Measurements from ENCODE around the gene NAT8L. TPM values are rescaled to one million over a fixed set of nuclear protein-coding genes. Genes with fewer than 3 reads are reported as not detected.

The NAT8L gene
- total RNA-seq, 4 donors from 2014 or later, result 0.14 to 1.9 (median 0.64) TPM; not detected in 1

GRCh38 chr4:2073808-2074481, 14.8 kb downstream of the NAT8L start:
- Histone ChIP-seq H3K4me1 (no peaks in the 10 kb centered on the region), H3K9me3 (no peaks in the 10 kb centered on the region), H3K4me3 (no peak overlapping the region), H3K27ac (no peak overlapping the region), H3K36me3 (no peaks in the 10 kb centered on the region), H3K27me3 (peaks cover 5% of the 10 kb centered on the region)
- TF ChIP-seq CTCF (IDR thresholded peaks at IDR 0.05) (no peak), POLR2AphosphoS5 (IDR thresholded peaks at IDR 0.05) (no peak), EP300 (IDR thresholded peaks at IDR 0.05; ENCODE audit: low read depth) (no peak), POLR2A (IDR thresholded peaks at IDR 0.05) (no peak)
- DNase-seq, result no peak
- 73% methylated on average over 14 of the region's 20 CpGs; no CpG with 5 or more reads in 1 of the 2 donors for WGBS, 2 donors (ENCODE audit: low coverage in 1 of 2)
- intact Hi-C loops (cut with DNase I; ENCODE audit: low total_unique reads) (no loop called here), in situ Hi-C loops (cut with MboI; ENCODE audit: low pct_ligation_motif_present in 1 of 4, low pct_unique_long_range_greater_than_20kb in 1 of 4, low sequenced_read_pairs in 3 of 4) (no loop called here)

DNA sequence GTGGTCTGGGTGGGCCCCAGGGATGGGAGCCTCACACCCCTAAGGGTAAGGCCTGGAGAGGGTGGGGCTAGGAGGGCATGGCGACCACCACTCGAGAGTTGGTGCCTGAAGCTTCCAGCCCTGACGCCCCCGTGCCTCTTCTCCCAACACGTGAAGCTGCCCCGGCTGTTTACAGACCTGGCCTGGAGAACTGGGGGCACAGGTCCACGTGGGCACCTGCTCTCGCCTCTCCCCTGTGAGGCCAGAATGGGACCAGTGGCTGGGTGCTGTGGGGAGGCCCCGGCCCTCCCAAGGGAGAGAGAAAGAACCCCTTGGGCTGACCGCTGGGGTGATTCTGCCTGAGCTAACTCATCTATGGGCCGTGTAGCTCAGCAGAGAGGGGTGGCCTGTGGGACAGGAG, 15.5 kb downstream of the NAT8L start:
- intact Hi-C loops (cut with DNase I; ENCODE audit: low total_unique reads), result no loop called here
- Histone ChIP-seq H3K27me3 (peaks cover 2% of the 10 kb centered on the region), H3K27ac (no peak overlapping the region), H3K4me1 (no peaks in the 10 kb centered on the region), H3K9me3 (no peaks in the 10 kb centered on the region), H3K4me3 (no peak overlapping the region), H3K36me3 (no peaks in the 10 kb centered on the region)
- no peak for TF ChIP-seq POLR2AphosphoS5 (IDR thresholded peaks at IDR 0.05)
- no peak for TF ChIP-seq POLR2A (IDR thresholded peaks at IDR 0.05)
- TF ChIP-seq EP300 (IDR thresholded peaks at IDR 0.05; ENCODE audit: low read depth), result no peak
- TF ChIP-seq CTCF (IDR thresholded peaks at IDR 0.05), result no peak
- in situ Hi-C loops (cut with MboI; ENCODE audit: low pct_ligation_motif_present in 1 of 4, low pct_unique_long_range_greater_than_20kb in 1 of 4, low sequenced_read_pairs in 3 of 4), result no loop called here
- no peak for DNase-seq
- 55% methylated on average over 2 of the region's 11 CpGs; no CpG with 5 or more reads in 1 of the 2 donors for WGBS, 2 donors (ENCODE audit: low coverage in 1 of 2)

- Histone ChIP-seq H3K27me3 (no peaks in the 10 kb centered on the region), H3K4me3 (no peak overlapping the region), H3K27ac (no peak overlapping the region), H3K4me1 (no peaks in the 10 kb centered on the region), H3K9me3 (no peaks in the 10 kb centered on the region), H3K36me3 (no peaks in the 10 kb centered on the region)
- no peak for DNase-seq
- in situ Hi-C loops (cut with MboI; ENCODE audit: low pct_ligation_motif_present in 1 of 4, low pct_unique_long_range_greater_than_20kb in 1 of 4, low sequenced_read_pairs in 3 of 4), result no loop called here
- intact Hi-C loops (cut with DNase I; ENCODE audit: low total_unique reads), result no loop called here
- WGBS, 2 donors (ENCODE audit: low coverage in 1 of 2), result 85% methylated on average over 11 of the region's 12 CpGs; no CpG with 5 or more reads in 1 of the 2 donors
- TF ChIP-seq EP300 (IDR thresholded peaks at IDR 0.05; ENCODE audit: low read depth) (no peak), POLR2AphosphoS5 (IDR thresholded peaks at IDR 0.05) (no peak), POLR2A (IDR thresholded peaks at IDR 0.05) (no peak), CTCF (IDR thresholded peaks at IDR 0.05) (no peak)
Observed at GRCh38 chr4:2075171-2075986, 16.3 kb downstream of the NAT8L start.
